Measurements from ENCODE around the gene MYL11.

MYL11 gene

DNA sequence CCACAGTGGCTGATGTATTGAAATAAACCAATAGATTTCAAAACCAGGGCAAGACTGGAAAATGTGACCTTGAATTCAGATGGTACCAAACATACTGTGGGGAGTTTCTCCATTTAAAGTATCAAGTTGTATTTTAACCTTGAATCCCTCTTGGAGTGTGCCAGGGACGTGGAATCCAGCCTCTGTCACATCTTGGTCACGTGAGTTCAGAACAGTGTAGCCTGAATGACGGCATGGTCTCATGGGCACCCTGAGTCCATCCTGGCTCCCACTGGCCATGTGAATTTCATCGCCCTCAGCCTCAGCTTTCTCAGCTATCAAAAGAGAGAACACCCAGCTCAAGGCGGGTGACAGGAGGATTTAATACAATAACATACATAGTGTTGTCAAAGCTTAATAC is 39.6 kb downstream of the MYL11 start:
- no peaks in the 10 kb centered on the region for H3F3A ChIP-seq (ENCODE audit: insufficient read depth, low read length)
- H3K79me2 ChIP-seq (ENCODE audit: insufficient read depth, low read length), result no peaks in the 10 kb centered on the region
- H3K4me1 ChIP-seq (ENCODE audit: insufficient read depth, low read length, severe bottlenecking), result peaks cover 26% of the 10 kb centered on the region
- no peaks in the 10 kb centered on the region for H3K27me3 ChIP-seq (ENCODE audit: insufficient read depth, low read length)
- H3K36me3 ChIP-seq (ENCODE audit: insufficient read depth, low read length), result peaks cover 42% of the 10 kb centered on the region; the same call in 1 of the 2 replicates
- TF ChIP-seq, protein P1, sequence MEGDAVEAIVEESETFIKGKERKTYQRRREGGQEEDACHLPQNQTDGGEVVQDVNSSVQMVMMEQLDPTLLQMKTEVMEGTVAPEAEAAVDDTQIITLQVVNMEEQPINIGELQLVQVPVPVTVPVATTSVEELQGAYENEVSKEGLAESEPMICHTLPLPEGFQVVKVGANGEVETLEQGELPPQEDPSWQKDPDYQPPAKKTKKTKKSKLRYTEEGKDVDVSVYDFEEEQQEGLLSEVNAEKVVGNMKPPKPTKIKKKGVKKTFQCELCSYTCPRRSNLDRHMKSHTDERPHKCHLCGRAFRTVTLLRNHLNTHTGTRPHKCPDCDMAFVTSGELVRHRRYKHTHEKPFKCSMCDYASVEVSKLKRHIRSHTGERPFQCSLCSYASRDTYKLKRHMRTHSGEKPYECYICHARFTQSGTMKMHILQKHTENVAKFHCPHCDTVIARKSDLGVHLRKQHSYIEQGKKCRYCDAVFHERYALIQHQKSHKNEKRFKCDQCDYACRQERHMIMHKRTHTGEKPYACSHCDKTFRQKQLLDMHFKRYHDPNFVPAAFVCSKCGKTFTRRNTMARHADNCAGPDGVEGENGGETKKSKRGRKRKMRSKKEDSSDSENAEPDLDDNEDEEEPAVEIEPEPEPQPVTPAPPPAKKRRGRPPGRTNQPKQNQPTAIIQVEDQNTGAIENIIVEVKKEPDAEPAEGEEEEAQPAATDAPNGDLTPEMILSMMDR (IDR thresholded peaks at IDR 0.05; ENCODE audit: low read length), result no peak
- TF ChIP-seq EZH2 (IDR thresholded peaks at IDR 0.05; ENCODE audit: borderline replicate concordance, low read length), result no peak
- no peaks in the 10 kb centered on the region for H4K20me1 ChIP-seq (ENCODE audit: insufficient read depth, low read length)
- H2AFZ ChIP-seq (ENCODE audit: low read length), result no peak overlapping the region
- no peaks in the 10 kb centered on the region for H3K9me3 ChIP-seq (ENCODE audit: low read length)
- no peak overlapping the region for H3K27ac ChIP-seq (ENCODE audit: low read depth, low read length, poor library complexity, severe bottlenecking)
- H3K4me3 ChIP-seq (ENCODE audit: low read depth, low read length, poor library complexity, severe bottlenecking), result no peak overlapping the region
- no peak overlapping the region for H3K4me2 ChIP-seq (ENCODE audit: low read length)
- no peaks in the 10 kb centered on the region for H3K9me2 ChIP-seq (ENCODE audit: low read depth, low read length)
- H3K9ac ChIP-seq (ENCODE audit: low read length), result no peak overlapping the region

DNA sequence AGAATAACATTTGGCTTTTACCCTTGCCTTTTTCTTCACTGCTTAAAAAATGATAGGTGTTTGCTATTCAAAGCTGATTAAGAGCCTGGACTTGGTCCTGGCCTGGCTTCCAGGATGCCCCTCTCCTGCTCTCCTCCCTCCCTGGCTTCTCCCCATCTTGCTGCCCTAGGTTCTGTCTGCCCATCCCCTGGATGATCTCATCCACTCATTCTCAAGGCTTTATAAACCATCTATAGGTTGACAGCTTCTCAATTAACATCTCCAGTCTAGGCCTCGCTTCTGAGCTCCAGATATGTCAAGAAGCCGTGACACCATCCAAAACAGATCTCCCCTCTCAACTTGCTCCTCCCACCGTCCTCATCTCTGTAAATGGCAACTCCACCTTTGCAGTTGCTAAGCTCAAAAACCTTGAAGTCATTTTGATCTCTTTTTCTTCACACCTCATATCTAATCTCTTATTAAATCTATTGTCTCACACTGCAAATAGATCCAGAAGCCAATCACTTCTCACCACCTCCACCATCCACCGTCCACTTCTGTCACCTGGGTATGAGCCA is 41.5 kb downstream of the MYL11 start:
- Histone ChIP-seq H3K9me3 (ENCODE audit: low read length) (no peaks in the 10 kb centered on the region), H3F3A (ENCODE audit: insufficient read depth, low read length) (no peaks in the 10 kb centered on the region), H3K4me1 (ENCODE audit: insufficient read depth, low read length, severe bottlenecking) (peaks cover 19% of the 10 kb centered on the region), H3K27me3 (ENCODE audit: insufficient read depth, low read length) (no peaks in the 10 kb centered on the region), H3K36me3 (ENCODE audit: insufficient read depth, low read length) (peaks cover 45% of the 10 kb centered on the region), H3K9ac (ENCODE audit: low read length) (no peak overlapping the region; the same call in 1 of the 2 replicates), H3K27ac (ENCODE audit: low read depth, low read length, poor library complexity, severe bottlenecking) (peak overlapping the region; percentile 26), H3K79me2 (ENCODE audit: insufficient read depth, low read length) (no peaks in the 10 kb centered on the region), H2AFZ (ENCODE audit: low read length) (no peak overlapping the region), H4K20me1 (ENCODE audit: insufficient read depth, low read length) (no peaks in the 10 kb centered on the region), H3K4me2 (ENCODE audit: low read length) (no peak overlapping the region), H3K9me2 (ENCODE audit: low read depth, low read length) (no peaks in the 10 kb centered on the region), H3K4me3 (ENCODE audit: low read depth, low read length, poor library complexity, severe bottlenecking) (no peak overlapping the region)
- TF ChIP-seq EZH2 (IDR thresholded peaks at IDR 0.05; ENCODE audit: borderline replicate concordance, low read length), result no peak
- TF ChIP-seq, protein P1 (IDR thresholded peaks at IDR 0.05; ENCODE audit: low read length), result no peak

DNA sequence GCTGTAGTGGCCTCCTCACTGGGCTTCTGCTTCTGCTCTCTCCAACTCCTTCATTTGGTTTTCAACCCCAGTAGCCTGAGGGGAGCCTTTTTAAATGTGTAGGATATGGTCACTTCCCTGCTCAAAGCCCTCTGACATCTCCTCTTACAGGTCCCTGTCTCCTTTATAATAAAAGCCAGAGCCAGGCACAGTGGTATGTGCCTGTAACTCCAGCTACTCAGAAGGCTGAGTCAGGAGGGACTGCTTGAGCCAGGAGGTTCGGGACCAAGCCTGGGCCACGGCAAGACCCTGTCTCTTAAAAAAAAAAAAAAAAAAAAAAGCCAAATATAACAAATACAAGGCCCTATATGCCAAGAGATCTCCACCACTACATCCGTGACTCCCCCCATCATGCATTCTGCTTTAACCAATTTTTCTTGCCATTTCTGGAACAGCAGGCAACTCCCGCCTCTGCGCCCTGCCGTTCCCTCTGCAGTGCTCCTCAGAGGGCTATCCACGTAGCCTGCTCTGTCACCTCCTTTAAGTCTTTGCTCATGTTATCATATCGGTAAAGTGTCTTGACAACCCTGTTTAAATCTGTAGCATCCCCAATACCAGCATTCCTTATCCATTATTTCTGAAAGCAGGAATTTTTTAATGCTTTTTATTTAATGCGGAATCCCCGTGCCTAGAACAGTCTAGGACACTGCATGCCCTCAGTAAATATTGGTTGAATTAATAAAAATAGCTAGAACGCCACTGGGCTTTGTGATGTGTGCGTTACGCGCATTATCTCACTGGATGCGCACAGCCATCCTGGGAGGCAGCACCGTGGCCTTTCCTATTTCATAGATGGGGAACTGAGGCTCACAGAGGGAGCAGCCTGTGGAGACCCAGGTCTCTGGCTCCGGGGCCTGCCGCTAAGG is 42.3 kb downstream of the MYL11 start:
- peak overlapping the region; percentile 54 for H3K4me3 ChIP-seq (ENCODE audit: low read depth, low read length, poor library complexity, severe bottlenecking)
- H3K9me3 ChIP-seq (ENCODE audit: low read length), result no peaks in the 10 kb centered on the region
- H3K79me2 ChIP-seq (ENCODE audit: insufficient read depth, low read length), result no peaks in the 10 kb centered on the region
- no peaks in the 10 kb centered on the region for H3K9me2 ChIP-seq (ENCODE audit: low read depth, low read length)
- peak overlapping the region; percentile 26 for H3K27ac ChIP-seq (ENCODE audit: low read depth, low read length, poor library complexity, severe bottlenecking)
- no peaks in the 10 kb centered on the region for H4K20me1 ChIP-seq (ENCODE audit: insufficient read depth, low read length)
- H3K4me2 ChIP-seq (ENCODE audit: low read length), result peak overlapping the region; percentile 59
- H3K27me3 ChIP-seq (ENCODE audit: insufficient read depth, low read length), result no peaks in the 10 kb centered on the region
- H3F3A ChIP-seq (ENCODE audit: insufficient read depth, low read length), result no peaks in the 10 kb centered on the region
- H3K9ac ChIP-seq (ENCODE audit: low read length), result peak overlapping the region; percentile 70
- no peak for TF ChIP-seq EZH2 (IDR thresholded peaks at IDR 0.05; ENCODE audit: borderline replicate concordance, low read length)
- peaks cover 41% of the 10 kb centered on the region for H3K36me3 ChIP-seq (ENCODE audit: insufficient read depth, low read length)
- no peak overlapping the region for H2AFZ ChIP-seq (ENCODE audit: low read length)
- peaks cover 19% of the 10 kb centered on the region for H3K4me1 ChIP-seq (ENCODE audit: insufficient read depth, low read length, severe bottlenecking)
